Activated naive CD8-positive, alpha-beta T cell treated with anti-CD3 and anti-CD28 coated beads, Interleukin-2, amount 50 U/mL, for 24 hours (primary cell): Measurements from ENCODE around the gene TAP1.

Experiments used
- ATAC-seq: fragments of 150-1000 bp; cut with Tn5 transposase; one replicate; pipeline ENCODE4 v1.10.0; 2021
- DNase-seq: peaks from one replicate; pipeline ENCODE4 v3.0.0; 2021
- H3K27ac Mint-ChIP-seq: one replicate; pipeline ENCODE4 v1.8.0; 2021; ENCODE audit warnings: mild to moderate bottlenecking, mixed read lengths
- H3K27me3 Mint-ChIP-seq: one replicate; pipeline ENCODE4 v1.8.0; 2021; ENCODE audit warnings: mixed read lengths
- H3K36me3 Mint-ChIP-seq: one replicate; pipeline ENCODE4 v1.8.0; 2021; ENCODE audit warnings: low read depth, mixed read lengths
- H3K4me1 Mint-ChIP-seq: one replicate; pipeline ENCODE4 v1.8.0; 2021; ENCODE audit warnings: mixed read lengths
- H3K4me3 Mint-ChIP-seq: one replicate; pipeline ENCODE4 v1.8.0; 2021; ENCODE audit warnings: mild to moderate bottlenecking, moderate library complexity, mixed read lengths
- H3K9me3 Mint-ChIP-seq: one replicate; pipeline ENCODE4 v1.8.0; 2021; ENCODE audit warnings: mixed read lengths

TAP1 gene

DNA sequence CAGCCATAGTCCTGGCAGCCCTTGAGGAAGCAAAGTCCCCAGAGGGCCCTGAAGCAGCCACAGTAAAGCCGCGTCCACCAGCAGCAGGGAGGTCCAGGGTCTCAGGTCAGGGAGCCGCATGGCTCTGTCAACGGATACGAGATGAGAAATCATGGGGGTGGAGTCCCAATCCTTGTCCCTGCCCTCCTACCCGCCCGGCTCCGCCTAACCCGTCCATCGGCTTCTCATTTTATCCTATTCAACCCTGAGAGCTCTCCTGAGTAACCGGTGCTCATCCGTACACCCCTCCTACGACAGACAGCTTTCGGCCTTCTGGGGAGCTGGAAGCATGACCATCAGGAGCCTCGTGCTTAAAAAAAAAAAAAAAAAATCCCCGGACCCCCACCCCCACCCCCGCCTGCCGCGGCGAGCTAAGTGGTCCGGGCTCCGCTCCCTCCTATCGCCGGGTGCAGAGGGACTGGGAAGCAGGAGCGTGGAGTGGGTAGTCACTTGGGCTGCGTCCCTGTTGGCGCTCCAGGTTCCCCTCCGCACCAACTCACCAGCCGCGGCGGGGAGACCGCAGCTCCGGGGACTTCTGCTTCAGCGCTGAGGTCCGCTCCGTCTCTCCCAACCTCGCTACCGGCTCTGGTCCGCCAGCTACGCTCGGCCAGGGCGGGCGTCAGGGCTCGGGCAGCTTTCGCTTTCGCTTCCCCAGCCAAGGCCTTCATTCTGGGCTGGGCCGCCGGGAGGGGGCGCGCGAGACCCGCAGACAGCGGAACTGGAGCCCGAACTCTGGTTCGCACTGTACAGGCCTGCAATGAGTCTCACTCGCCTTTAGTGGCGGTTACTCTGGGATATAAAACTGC, 15.2 kb downstream of the TAP1 start, which contains the start of gene TAP2:
Gene TAP2 (minus strand): TSS at position 626 of the 845 bp plus-strand sequence. CDS start 506 bp downstream, at position 120.
- Mint-ChIP-seq H3K36me3 (peaks cover 78% of the 10 kb centered on the region), H3K9me3 (peaks cover 4% of the 10 kb centered on the region), H3K27ac (peak within 1 kb of the TSS; percentile 98), H3K4me3 (peak within 1 kb of the TSS; percentile 98), H3K27me3 (no peaks in the 10 kb centered on the region), H3K4me1 (peaks cover 81% of the 10 kb centered on the region)
- DNase-seq (peak; percentile 99), ATAC-seq (peak; percentile 89)

DNA sequence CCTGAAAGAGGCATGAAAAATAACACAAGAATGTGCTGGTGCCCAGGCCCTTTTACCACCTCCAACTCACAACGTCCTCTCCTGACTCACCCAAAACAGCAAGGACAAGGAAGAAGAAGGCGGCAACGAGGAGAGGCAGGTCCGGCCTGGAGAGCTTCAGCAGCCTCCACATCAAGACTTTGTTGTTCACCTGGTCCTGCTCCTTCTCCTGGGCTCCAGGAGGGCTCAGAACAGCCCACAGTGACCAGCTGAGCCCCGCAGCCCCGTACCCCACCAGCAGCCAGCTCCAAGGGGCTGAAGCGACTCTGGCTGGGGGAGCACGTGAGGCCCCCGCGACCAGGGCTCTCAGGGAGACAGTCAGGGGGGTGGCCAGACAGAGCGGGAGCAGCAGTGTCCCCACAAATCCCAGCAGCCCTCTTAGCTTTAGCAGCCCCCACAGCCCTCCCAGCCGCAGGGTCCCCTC, 15.8 kb downstream of the TAP1 start:
- no peak for ATAC-seq
- no peak for DNase-seq
- Mint-ChIP-seq H3K4me3 (peak overlapping the region; percentile 98), H3K27me3 (no peaks in the 10 kb centered on the region), H3K36me3 (peaks cover 79% of the 10 kb centered on the region), H3K27ac (peak overlapping the region; percentile 98), H3K9me3 (peaks cover 4% of the 10 kb centered on the region), H3K4me1 (peaks cover 86% of the 10 kb centered on the region)

DNA sequence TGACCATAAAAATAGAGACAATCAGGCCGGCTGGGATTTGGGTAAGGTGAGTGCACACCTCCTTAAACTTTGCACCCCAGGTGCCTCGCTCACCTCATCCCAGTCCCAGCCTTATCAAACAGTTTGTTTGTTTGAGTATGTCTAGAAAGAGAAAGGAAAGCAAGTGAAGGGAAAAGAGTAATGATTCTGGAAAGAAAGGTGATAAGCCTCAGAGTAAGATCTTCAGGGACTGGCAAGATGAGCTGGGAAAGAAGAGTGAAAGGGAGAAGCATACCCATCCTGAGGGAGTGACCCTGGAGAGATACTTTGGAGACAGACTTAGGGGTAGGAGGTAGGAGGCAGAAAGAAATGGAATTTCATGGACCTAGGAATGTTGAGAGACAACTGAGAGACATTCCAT, 16.6 kb downstream of the TAP1 start:
- H3K36me3 Mint-ChIP-seq: peaks cover 80% of the 10 kb centered on the region

DNA sequence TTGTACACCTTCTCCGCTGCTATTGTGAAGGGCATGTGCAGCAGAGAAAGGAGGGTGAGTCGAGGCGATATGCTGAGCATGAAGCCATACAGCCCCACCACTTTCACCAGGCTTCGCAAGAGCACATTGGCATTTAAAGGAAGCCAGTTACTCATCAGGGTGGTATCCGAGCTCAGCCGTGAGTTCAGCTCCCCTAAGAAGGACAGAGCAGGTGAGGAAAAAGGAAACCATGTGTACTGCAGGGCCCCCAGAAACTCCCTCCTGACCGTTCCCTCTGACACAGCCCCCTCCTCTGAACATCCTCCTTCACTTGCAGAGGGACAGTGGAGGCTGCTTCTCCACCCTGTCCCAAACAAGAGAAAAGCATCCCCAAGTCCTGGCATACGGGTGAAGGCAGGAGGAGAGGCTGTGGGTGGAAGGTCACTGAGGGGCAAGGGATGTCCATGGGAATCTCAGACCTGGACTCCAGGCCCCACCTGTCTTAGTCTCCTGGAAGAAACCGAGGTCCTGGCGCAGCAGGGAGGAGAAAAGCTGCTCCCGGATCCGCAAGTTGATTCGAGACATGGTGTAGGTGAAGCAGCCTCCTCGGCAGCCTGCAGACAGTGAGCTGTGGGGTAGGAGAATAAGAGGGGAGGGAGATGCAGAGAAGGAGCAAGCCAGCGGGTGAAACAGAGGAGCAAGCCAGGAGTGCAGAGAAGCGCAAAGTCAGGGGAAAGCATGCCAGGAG, 18.2 kb downstream of the TAP1 start:
- ATAC-seq: peak; percentile 6
- DNase-seq: no peak
- Mint-ChIP-seq H3K36me3 (peaks cover 79% of the 10 kb centered on the region), H3K27ac (peak overlapping the region; percentile 98), H3K4me3 (peak overlapping the region; percentile 98), H3K27me3 (no peaks in the 10 kb centered on the region), H3K9me3 (peaks cover 4% of the 10 kb centered on the region), H3K4me1 (peaks cover 74% of the 10 kb centered on the region)

More for the DNA sequence above, 16.6 kb downstream of the TAP1 start:
- Mint-ChIP-seq H3K27ac (peak overlapping the region; percentile 98), H3K4me3 (peak overlapping the region; percentile 98), H3K9me3 (peaks cover 4% of the 10 kb centered on the region), H3K27me3 (no peaks in the 10 kb centered on the region), H3K4me1 (peaks cover 82% of the 10 kb centered on the region)
- no peak for DNase-seq
- ATAC-seq: no peak

DNA sequence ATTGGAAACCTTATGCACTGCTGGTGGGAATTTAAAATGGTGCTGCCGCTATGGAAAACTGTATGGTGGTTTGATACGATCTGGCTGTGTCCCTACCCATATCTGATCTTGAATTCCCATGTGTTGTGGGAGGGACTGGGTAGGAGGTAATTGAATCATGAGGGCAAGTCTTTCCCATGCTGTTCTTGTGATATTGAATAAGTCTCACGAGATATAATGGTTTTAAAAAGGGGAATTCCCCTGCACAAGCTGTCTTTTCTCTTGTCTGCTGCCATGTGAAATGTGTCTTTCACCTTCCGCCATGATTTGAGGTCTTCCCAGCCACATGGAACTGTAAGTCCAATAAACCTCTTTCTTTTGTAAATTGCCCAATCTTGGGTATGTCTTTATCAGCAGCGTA, 19.8 kb downstream of the TAP1 start:
- H3K4me3 Mint-ChIP-seq: peak overlapping the region; percentile 98
- H3K27me3 Mint-ChIP-seq: no peaks in the 10 kb centered on the region
- no peak for DNase-seq
- H3K9me3 Mint-ChIP-seq: peaks cover 4% of the 10 kb centered on the region
- ATAC-seq: no peak
- H3K4me1 Mint-ChIP-seq: peaks cover 66% of the 10 kb centered on the region
- H3K36me3 Mint-ChIP-seq: peaks cover 83% of the 10 kb centered on the region
- H3K27ac Mint-ChIP-seq: peak overlapping the region; percentile 98

DNA sequence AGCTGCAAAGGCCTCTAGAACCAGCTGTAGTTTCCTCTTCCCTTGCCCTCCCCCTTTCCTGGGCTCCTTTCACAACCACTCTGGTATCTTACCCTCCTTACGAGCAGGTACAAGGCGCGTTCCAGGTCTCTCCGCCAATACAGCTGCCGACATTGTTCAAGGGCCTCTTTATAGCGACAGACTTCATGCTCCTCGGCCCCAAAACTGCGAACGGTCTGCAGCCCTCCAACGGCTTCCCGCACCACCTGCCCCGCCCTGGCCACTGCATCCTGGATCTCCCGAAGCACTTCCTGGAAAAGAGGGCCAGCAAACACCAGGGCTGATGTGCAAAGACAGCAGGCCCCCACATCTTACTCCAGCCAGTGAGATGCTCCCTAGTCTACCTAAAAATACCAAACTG, 21.0 kb downstream of the TAP1 start:
- H3K36me3 Mint-ChIP-seq: peaks cover 88% of the 10 kb centered on the region
- no peak overlapping the region for H3K4me3 Mint-ChIP-seq
- H3K27ac Mint-ChIP-seq: peak overlapping the region; percentile 26
- no peak for ATAC-seq
- H3K27me3 Mint-ChIP-seq: no peaks in the 10 kb centered on the region
- H3K4me1 Mint-ChIP-seq: peaks cover 72% of the 10 kb centered on the region
- peaks cover 4% of the 10 kb centered on the region for H3K9me3 Mint-ChIP-seq
- no peak for DNase-seq

DNA sequence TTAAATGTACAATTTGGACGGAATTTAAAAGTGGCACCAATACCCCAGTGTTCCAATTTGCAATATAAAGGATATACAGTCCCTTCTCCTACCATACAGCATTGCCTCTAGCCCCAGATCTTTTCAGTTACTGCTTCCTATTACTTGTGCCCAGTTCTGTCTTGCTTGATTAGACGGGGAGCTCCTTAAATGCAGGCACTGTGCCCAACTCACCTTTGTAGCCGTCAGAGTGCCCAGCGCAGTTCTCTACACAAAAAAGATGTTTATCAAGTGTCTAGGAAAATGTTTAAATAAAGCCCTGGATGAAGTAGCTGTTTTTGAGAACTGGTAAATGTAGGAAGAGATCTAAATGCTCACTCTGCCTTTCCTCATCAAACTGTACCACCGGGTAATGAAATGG, 22.6 kb downstream of the TAP1 start:
- ATAC-seq (no peak), DNase-seq (no peak)
- H3K36me3 Mint-ChIP-seq: peaks cover 77% of the 10 kb centered on the region
- H3K9me3 Mint-ChIP-seq: peaks cover 4% of the 10 kb centered on the region
- no peak overlapping the region for H3K4me3 Mint-ChIP-seq
- H3K27ac Mint-ChIP-seq: peak overlapping the region; percentile 66
- no peaks in the 10 kb centered on the region for H3K27me3 Mint-ChIP-seq
- H3K4me1 Mint-ChIP-seq: peaks cover 69% of the 10 kb centered on the region

DNA sequence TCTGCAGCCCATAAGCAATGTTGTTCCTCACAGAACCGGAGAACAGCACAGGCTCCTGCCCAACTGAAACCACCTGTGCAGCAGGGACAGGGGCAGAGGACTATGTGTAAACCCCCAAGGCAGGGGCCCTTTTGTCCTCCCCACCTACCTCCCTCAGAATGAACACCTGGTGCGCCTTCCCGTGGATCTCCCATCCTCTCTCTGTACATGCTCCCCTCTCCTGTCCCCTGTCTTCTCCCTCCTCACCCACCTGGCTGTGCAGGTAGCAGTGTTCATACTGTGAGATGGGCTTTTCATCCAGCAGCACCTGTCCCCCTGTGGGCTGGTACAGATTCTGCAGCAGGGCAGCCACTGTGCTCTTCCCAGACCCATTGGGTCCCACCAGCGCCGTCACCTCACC, 23.5 kb downstream of the TAP1 start:
- no peak overlapping the region for H3K27ac Mint-ChIP-seq
- peaks cover 60% of the 10 kb centered on the region for H3K4me1 Mint-ChIP-seq
- H3K27me3 Mint-ChIP-seq: no peaks in the 10 kb centered on the region
- DNase-seq: no peak
- H3K36me3 Mint-ChIP-seq: peaks cover 67% of the 10 kb centered on the region
- H3K9me3 Mint-ChIP-seq: peaks cover 4% of the 10 kb centered on the region
- no peak for ATAC-seq
- H3K4me3 Mint-ChIP-seq: no peak overlapping the region

DNA sequence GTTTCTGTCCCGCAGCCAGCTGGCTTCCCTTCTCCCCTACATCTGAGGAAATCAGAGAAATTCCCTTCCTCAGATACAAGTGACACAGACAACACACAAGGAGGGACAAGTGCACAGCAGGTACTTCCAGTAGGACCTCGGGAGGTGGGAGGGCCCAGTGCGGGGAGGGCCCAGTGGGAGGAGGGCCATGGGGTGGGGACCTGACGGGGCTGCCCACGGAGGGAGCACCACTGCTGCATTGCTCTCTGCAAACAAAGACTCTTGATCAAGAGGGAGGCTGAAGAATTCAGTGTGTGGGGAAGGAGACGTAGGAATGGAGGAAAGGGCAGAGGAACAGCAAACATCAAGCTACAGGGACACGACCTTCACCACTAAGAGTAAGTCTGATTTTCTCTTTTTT, 24.0 kb downstream of the TAP1 start:
- peaks cover 55% of the 10 kb centered on the region for H3K4me1 Mint-ChIP-seq
- H3K27ac Mint-ChIP-seq: no peak overlapping the region
- H3K36me3 Mint-ChIP-seq: peaks cover 62% of the 10 kb centered on the region
- ATAC-seq (no peak), DNase-seq (no peak)
- H3K27me3 Mint-ChIP-seq: no peaks in the 10 kb centered on the region
- H3K4me3 Mint-ChIP-seq: no peak overlapping the region
- peaks cover 4% of the 10 kb centered on the region for H3K9me3 Mint-ChIP-seq

DNA sequence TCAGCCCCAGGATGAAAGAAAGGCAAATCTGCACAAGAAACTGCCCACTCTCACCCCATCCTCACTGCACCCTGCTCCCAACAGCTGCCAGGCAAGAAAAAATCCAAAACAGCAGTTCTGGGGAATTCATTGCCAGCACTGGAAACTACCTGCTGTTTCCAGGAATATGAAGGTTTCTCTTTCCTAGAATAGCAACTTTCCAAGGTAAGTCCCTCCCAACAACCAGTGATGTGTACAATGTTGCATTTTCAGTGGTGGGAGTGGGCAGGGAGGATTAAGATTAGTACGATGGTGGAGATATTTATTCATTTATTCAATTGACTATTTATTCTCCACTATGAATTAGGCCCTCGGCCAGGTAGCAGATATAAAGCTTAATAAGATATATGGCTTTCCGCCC, 26.5 kb downstream of the TAP1 start:
- H3K36me3 Mint-ChIP-seq: peaks cover 38% of the 10 kb centered on the region
- no peaks in the 10 kb centered on the region for H3K9me3 Mint-ChIP-seq
- peaks cover 35% of the 10 kb centered on the region for H3K4me1 Mint-ChIP-seq
- H3K4me3 Mint-ChIP-seq: no peak overlapping the region
- no peaks in the 10 kb centered on the region for H3K27me3 Mint-ChIP-seq
- DNase-seq: no peak
- ATAC-seq: no peak
- H3K27ac Mint-ChIP-seq: peak overlapping the region; percentile 43

DNA sequence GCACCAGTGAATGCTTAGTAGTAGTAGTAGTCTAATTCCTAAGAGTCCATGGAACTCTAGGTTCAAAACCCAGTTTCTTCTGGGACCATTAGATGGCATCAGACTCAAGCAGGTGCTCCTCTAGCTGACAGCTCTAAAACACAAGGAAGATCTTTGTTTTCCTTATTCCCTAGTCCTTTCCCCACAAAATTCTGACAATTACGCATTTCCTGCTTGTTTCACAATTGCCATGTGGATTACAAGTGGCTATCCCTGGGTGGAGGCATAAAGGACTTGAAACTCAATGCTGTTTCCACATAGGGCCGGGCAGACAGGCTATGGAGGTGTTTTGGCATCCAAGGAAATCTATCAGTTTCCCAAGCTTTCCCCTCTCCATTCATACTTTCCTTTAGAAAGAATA, 27.5 kb downstream of the TAP1 start:
- Mint-ChIP-seq H3K27me3 (no peaks in the 10 kb centered on the region), H3K9me3 (no peaks in the 10 kb centered on the region), H3K4me1 (peaks cover 35% of the 10 kb centered on the region), H3K36me3 (peaks cover 29% of the 10 kb centered on the region), H3K27ac (peak overlapping the region; percentile 43), H3K4me3 (no peak overlapping the region)
- ATAC-seq: no peak
- no peak for DNase-seq

DNA sequence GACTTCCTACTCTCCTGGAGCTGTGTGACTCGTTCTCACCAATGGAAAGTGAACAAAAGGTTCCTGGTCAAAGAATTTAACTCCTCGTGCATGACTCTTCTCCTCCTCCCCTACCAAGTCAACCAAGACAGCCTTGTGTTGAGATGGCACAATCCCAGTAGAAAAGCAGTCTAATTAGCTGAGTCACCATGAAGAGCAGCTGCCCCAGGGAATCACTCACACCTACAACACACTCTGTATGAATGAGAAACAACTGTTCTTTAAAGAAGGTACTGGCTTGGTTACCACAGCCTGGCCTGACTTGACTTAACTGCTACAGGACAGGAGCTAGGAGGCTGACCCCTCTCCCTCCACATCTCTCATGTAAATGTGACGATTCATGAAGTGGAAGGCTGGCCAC, 33.8 kb downstream of the TAP1 start:
- DNase-seq: no peak
- H3K9me3 Mint-ChIP-seq: no peaks in the 10 kb centered on the region
- no peak overlapping the region for H3K4me3 Mint-ChIP-seq
- H3K27me3 Mint-ChIP-seq: no peaks in the 10 kb centered on the region
- peaks cover 25% of the 10 kb centered on the region for H3K4me1 Mint-ChIP-seq
- H3K36me3 Mint-ChIP-seq: peaks cover 2% of the 10 kb centered on the region
- peak; percentile 25 for ATAC-seq
- no peak overlapping the region for H3K27ac Mint-ChIP-seq

DNA sequence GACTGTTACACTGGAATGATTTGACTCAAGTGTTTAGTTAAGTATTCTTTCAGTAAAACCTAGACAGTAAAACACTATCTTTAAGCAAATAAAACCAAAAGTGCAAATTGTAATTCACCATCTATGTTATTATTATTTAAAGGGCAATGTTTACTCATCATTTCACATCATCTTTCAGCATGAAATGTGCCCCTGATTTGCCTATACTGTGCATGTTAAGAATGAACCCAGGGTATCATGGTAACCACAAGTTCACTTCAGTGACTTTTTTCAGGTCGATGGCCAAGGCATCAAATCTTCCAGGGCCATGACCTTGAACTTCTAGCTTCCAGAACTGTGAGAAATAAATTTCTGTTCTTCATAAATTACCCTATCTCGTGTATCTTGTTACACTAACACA, 34.6 kb downstream of the TAP1 start:
- ATAC-seq: peak; percentile 47
- no peaks in the 10 kb centered on the region for H3K9me3 Mint-ChIP-seq
- H3K27ac Mint-ChIP-seq: no peak overlapping the region
- peaks cover 2% of the 10 kb centered on the region for H3K36me3 Mint-ChIP-seq
- DNase-seq: no peak
- H3K4me3 Mint-ChIP-seq: no peak overlapping the region
- no peaks in the 10 kb centered on the region for H3K27me3 Mint-ChIP-seq
- H3K4me1 Mint-ChIP-seq: peaks cover 25% of the 10 kb centered on the region

DNA sequence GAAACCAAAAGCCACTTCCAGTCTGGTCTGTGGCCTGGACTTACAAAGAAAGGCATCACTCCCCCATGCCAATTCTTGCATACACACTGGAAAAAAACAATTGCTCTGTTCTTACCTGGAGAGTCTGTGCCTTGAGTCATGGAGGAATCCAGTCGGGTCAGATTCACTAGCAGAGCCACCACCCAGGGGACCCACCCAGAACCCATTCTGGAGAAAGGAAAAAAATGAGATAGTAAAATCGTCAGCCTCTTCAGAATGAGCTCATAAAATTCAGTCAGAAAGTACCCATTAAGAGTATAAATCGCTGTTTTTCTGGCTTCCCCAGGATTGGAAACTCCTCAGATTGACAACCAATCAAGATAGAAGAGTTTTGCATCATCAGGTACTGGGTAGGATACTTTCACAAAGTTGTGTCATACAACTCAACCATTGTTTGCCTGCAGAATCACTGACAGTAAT, 36.7 kb downstream of the TAP1 start, which contains the start of gene HLA-DOB:
Gene HLA-DOB (minus strand): TSS at position 257 of the 459 bp plus-strand sequence. CDS start 51 bp downstream, at position 206.
- no peaks in the 10 kb centered on the region for H3K9me3 Mint-ChIP-seq
- H3K27me3 Mint-ChIP-seq: peaks cover 3% of the 10 kb centered on the region
- H3K4me3 Mint-ChIP-seq: peak within 1 kb of the TSS; percentile 70
- H3K36me3 Mint-ChIP-seq: peaks cover 2% of the 10 kb centered on the region
- ATAC-seq: peak; percentile 50
- no peak for DNase-seq
- H3K27ac Mint-ChIP-seq: peak within 1 kb of the TSS; percentile 68
- peaks cover 28% of the 10 kb centered on the region for H3K4me1 Mint-ChIP-seq
